Loucy (cell line): ENCODE data around the gene KLHDC4.

Experiments
- H2AFZ ChIP-seq: fragments of 200-600 bp; sonication (generic); 2 replicates; pipeline ENCODE4 v1.6.0; 2016; ENCODE audit warnings: antibody characterized with exemption, mild to moderate bottlenecking, low read length, moderate library complexity
- H3F3A ChIP-seq: fragments of 200-600 bp; 2 replicates; pipeline ENCODE4 v1.6.0; 2016; ENCODE audit warnings: antibody characterized with exemption, low read depth, mild to moderate bottlenecking
- H3K27me3 ChIP-seq: fragments of 200-600 bp; sonication (generic); 2 replicates; pipeline ENCODE4 v1.6.1; 2014; ENCODE audit warnings: low read length, mild to moderate bottlenecking; ENCODE audit not compliant: insufficient read depth, poor library complexity, severe bottlenecking
- H3K36me3 ChIP-seq: fragments of 200-600 bp; sonication (generic); 2 replicates; pipeline ENCODE4 v1.6.1; 2016; ENCODE audit warnings: low read length; ENCODE audit not compliant: insufficient read depth
- H3K4me1 ChIP-seq: fragments of 200-600 bp; sonication (generic); 2 replicates; pipeline ENCODE4 v1.5.1; 2014; ENCODE audit warnings: low read length, mild to moderate bottlenecking; ENCODE audit not compliant: insufficient read depth, poor library complexity, severe bottlenecking
- H3K4me2 ChIP-seq: fragments of 200-600 bp; sonication (generic); 2 replicates; pipeline ENCODE4 v1.6.0; 2014; ENCODE audit warnings: antibody characterized with exemption, low read length, low read depth, mild to moderate bottlenecking; ENCODE audit not compliant: poor library complexity, severe bottlenecking
- H3K4me3 ChIP-seq: fragments of 200-600 bp; sonication (generic); 2 replicates; pipeline ENCODE4 v1.5.1; 2014; ENCODE audit warnings: low read length, mild to moderate bottlenecking, mixed read lengths; ENCODE audit not compliant: poor library complexity, severe bottlenecking
- H3K79me2 ChIP-seq: fragments of 200-600 bp; sonication (generic); 2 replicates; pipeline ENCODE4 v1.6.1; 2014; ENCODE audit warnings: low read length; ENCODE audit not compliant: insufficient read depth
- H3K9ac ChIP-seq: fragments of 200-600 bp; sonication (generic); 2 replicates; pipeline ENCODE4 v1.6.0; 2014; ENCODE audit warnings: mild to moderate bottlenecking, low read depth, low read length, moderate library complexity; ENCODE audit not compliant: poor library complexity, severe bottlenecking
- H3K9me2 ChIP-seq: fragments of 200-600 bp; sonication (generic); replicated peaks from 2 replicates; pipeline ENCODE4 v1.6.1; 2016; ENCODE audit warnings: low read depth, low read length, mixed read lengths
- H3K9me3 ChIP-seq: fragments of 200-600 bp; sonication (generic); 2 replicates; pipeline ENCODE4 v1.6.1; 2014; ENCODE audit warnings: mild to moderate bottlenecking, antibody characterized with exemption, low read length, low read depth; ENCODE audit not compliant: insufficient read depth
- H4K20me1 ChIP-seq: fragments of 200-600 bp; sonication (generic); 2 replicates; pipeline ENCODE4 v1.6.0; 2014; ENCODE audit warnings: antibody characterized with exemption, low read length, mild to moderate bottlenecking; ENCODE audit not compliant: insufficient read depth, poor library complexity, severe bottlenecking
- CTCF ChIP-seq: fragments of 200-600 bp; sonication (generic); conservative IDR thresholded peaks from 2 replicates; pipeline ENCODE4 v1.5.1; 2014; ENCODE audit warnings: mild to moderate bottlenecking, antibody characterized with exemption, low read length
- EZH2phosphoT487 ChIP-seq: fragments of 200-600 bp; IDR thresholded peaks from 2 replicates; pipeline ENCODE4 v1.6.1; 2018; ENCODE audit warnings: antibody characterized with exemption, mild to moderate bottlenecking, moderate library complexity, borderline replicate concordance

KLHDC4 gene

GRCh38 chr16:87734644-87735043 is 31.1 kb downstream of the KLHDC4 start:
- H3K79me2 ChIP-seq = no peaks in the 10 kb centered on the region
- TF ChIP-seq EZH2phosphoT487 = no peak
- no peak for TF ChIP-seq CTCF
- no peaks in the 10 kb centered on the region for H3K9me2 ChIP-seq
- H3K4me2 ChIP-seq = no peak overlapping the region
- H3F3A ChIP-seq = no peaks in the 10 kb centered on the region
- H4K20me1 ChIP-seq = no peaks in the 10 kb centered on the region
- H3K4me1 ChIP-seq = no peaks in the 10 kb centered on the region
- no peaks in the 10 kb centered on the region for H3K9me3 ChIP-seq
- no peaks in the 10 kb centered on the region for H3K27me3 ChIP-seq
- no peak overlapping the region for H2AFZ ChIP-seq
- H3K4me3 ChIP-seq = no peak overlapping the region
- H3K36me3 ChIP-seq = peaks cover 17% of the 10 kb centered on the region; the same call in 1 of the 2 replicates
- H3K9ac ChIP-seq = no peak overlapping the region

GRCh38 chr16:87733190-87733589 is 32.6 kb downstream of the KLHDC4 start:
- H3K9me3 ChIP-seq = no peaks in the 10 kb centered on the region
- H3K4me1 ChIP-seq = no peaks in the 10 kb centered on the region
- H2AFZ ChIP-seq = no peak overlapping the region
- no peaks in the 10 kb centered on the region for H4K20me1 ChIP-seq
- H3K9ac ChIP-seq = no peak overlapping the region
- TF ChIP-seq EZH2phosphoT487 = no peak
- TF ChIP-seq CTCF = no peak
- no peak overlapping the region for H3K4me2 ChIP-seq
- H3K9me2 ChIP-seq = no peaks in the 10 kb centered on the region
- H3F3A ChIP-seq = no peaks in the 10 kb centered on the region
- H3K27me3 ChIP-seq = no peaks in the 10 kb centered on the region
- peaks cover 24% of the 10 kb centered on the region; the same call in 1 of the 2 replicates for H3K36me3 ChIP-seq
- no peaks in the 10 kb centered on the region for H3K79me2 ChIP-seq
- H3K4me3 ChIP-seq = no peak overlapping the region

DNA sequence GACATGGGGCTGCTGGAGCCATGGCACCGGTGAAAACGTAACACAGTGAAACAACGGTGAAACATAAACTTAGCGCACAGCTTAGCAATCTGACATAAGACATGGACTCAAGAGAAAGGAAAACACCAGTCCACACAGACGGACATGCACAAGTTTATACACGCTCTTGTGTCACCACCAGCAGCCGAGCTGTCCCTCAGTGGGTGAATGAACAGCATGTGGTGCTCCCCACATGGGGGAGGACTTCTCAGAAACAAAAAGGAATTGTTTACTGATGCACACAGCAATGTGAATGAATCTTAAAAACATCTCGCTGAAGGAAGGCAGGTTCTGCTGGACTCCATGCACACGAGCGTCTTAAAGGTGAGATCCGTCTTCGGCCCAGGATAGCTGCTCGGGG is 34.2 kb downstream of the KLHDC4 start:
- Histone ChIP-seq H3K27me3 (no peaks in the 10 kb centered on the region), H3K79me2 (no peaks in the 10 kb centered on the region), H4K20me1 (no peaks in the 10 kb centered on the region), H3K36me3 (peaks cover 23% of the 10 kb centered on the region; the same call in 1 of the 2 replicates), H3K4me1 (no peaks in the 10 kb centered on the region), H2AFZ (no peak overlapping the region), H3K4me2 (no peak overlapping the region), H3K4me3 (no peak overlapping the region), H3K9me2 (no peaks in the 10 kb centered on the region), H3K9ac (no peak overlapping the region), H3K9me3 (no peaks in the 10 kb centered on the region), H3F3A (no peaks in the 10 kb centered on the region)
- TF ChIP-seq CTCF (no peak), EZH2phosphoT487 (no peak)
